Neural progenitor cell (in vitro differentiated cells): Measurements from ENCODE around the gene SLC43A1. TPM values are rescaled to one million over a fixed set of nuclear protein-coding genes. Genes with fewer than 3 reads are reported as not detected.
A peak's percentile ranks its signal among the peaks of the same experiment; 100 is the strongest.

Experiments used
- DNase-seq: peaks from one replicate; pipeline ENCODE4 v3.0.0-alpha.2; 2016; ENCODE audit warnings: low spot score
- H2AFZ ChIP-seq: fragments of 200-600 bp; sonication (generic); replicated peaks from 2 replicates; pipeline ENCODE4 v1.6.1; 2016; ENCODE audit warnings: antibody characterized with exemption
- H3F3A ChIP-seq: fragments of 200-600 bp; sonication (generic); 2 replicates; pipeline ENCODE4 v1.6.1; 2016; ENCODE audit warnings: antibody characterized with exemption, low read depth
- H3K27ac ChIP-seq: fragments of 200-600 bp; sonication (generic); 2 replicates; pipeline ENCODE4 v1.5.1; 2016; ENCODE audit warnings: mild to moderate bottlenecking
- H3K27me3 ChIP-seq: fragments of 200-600 bp; sonication (generic); 2 replicates; pipeline ENCODE4 v1.6.1; 2016; ENCODE audit warnings: mild to moderate bottlenecking, moderate library complexity
- H3K36me3 ChIP-seq: fragments of 200-600 bp; sonication (generic); 2 replicates; pipeline ENCODE4 v1.5.1; 2016
- H3K4me1 ChIP-seq: fragments of 200-600 bp; sonication (generic); 2 replicates; pipeline ENCODE4 v1.6.1; 2016; ENCODE audit warnings: mixed run types
- H3K4me2 ChIP-seq: fragments of 200-600 bp; sonication (generic); 2 replicates; pipeline ENCODE4 v1.6.1; 2016
- H3K4me3 ChIP-seq: fragments of 200-600 bp; sonication (generic); 2 replicates; pipeline ENCODE4 v1.5.1; 2016
- H3K79me2 ChIP-seq: fragments of 200-600 bp; sonication (generic); 2 replicates; pipeline ENCODE4 v1.6.1; 2016; ENCODE audit warnings: low read depth
- H3K9ac ChIP-seq: fragments of 200-600 bp; sonication (generic); 2 replicates; pipeline ENCODE4 v1.6.1; 2016
- H3K9me3 ChIP-seq: fragments of 200-600 bp; sonication (generic); 2 replicates; pipeline ENCODE4 v1.5.1; 2016; ENCODE audit warnings: low read depth
- H4K20me1 ChIP-seq: fragments of 200-600 bp; sonication (generic); 2 replicates; pipeline ENCODE4 v1.6.1; 2016; ENCODE audit warnings: low read depth
- H3K27ac Mint-ChIP-seq: 3 replicates; pipeline ENCODE4 v1.8.0; 2021; ENCODE audit warnings: mixed read lengths
- H3K27me3 Mint-ChIP-seq: 2 replicates; pipeline ENCODE4 v1.8.0; 2022; ENCODE audit warnings: low read depth, mild to moderate bottlenecking, inconsistent platforms, moderate library complexity, mixed read lengths; ENCODE audit not compliant: insufficient read depth
- H3K36me3 Mint-ChIP-seq: 3 replicates; pipeline ENCODE4 v1.8.0; 2021; ENCODE audit warnings: mixed read lengths
- H3K4me1 Mint-ChIP-seq: 3 replicates; pipeline ENCODE4 v1.8.0; 2021; ENCODE audit warnings: mixed read lengths
- H3K4me3 Mint-ChIP-seq: 3 replicates; pipeline ENCODE4 v1.8.0; 2021; ENCODE audit warnings: mild to moderate bottlenecking, moderate library complexity, mixed read lengths
- H3K9me3 Mint-ChIP-seq: 3 replicates; pipeline ENCODE4 v1.8.0; 2020; ENCODE audit warnings: mixed read lengths
- CTCF ChIP-seq: fragments of 200-600 bp; sonication (generic); IDR thresholded peaks from 2 replicates; pipeline ENCODE4 v1.5.1; 2017; ENCODE audit warnings: antibody characterized with exemption, mild to moderate bottlenecking
- EZH2 ChIP-seq: fragments of 200-600 bp; sonication (generic); IDR thresholded peaks from 2 replicates; pipeline ENCODE4 v1.6.1; 2017; ENCODE audit warnings: antibody characterized with exemption, mild to moderate bottlenecking, moderate library complexity
- EZH2phosphoT487 ChIP-seq: fragments of 200-600 bp; sonication (generic); IDR thresholded peaks from 2 replicates; pipeline ENCODE4 v1.6.1; 2017; ENCODE audit warnings: antibody characterized with exemption
- total RNA-seq: library from RNA; depleted of rRNA; stranded (reverse); fragments of >200 nt; gene quantifications from 2 replicates; pipeline ENCODE4 v1.2.3, GENCODE V29; 2015; ENCODE audit warnings: low replicate concordance

SLC43A1 gene
- total RNA-seq, 1 donor from 2014 or later: 0.99 TPM

GRCh38 chr11:57501953-57502352, 13.5 kb downstream of the SLC43A1 start:
- Histone ChIP-seq H2AFZ (no peak overlapping the region), H3K27ac (no peak overlapping the region), H3K9me3 (no peaks in the 10 kb centered on the region), H3K79me2 (no peaks in the 10 kb centered on the region), H3K4me2 (no peak overlapping the region), H3K4me3 (no peak overlapping the region), H3K9ac (no peak overlapping the region), H3K4me1 (no peaks in the 10 kb centered on the region), H3F3A (no peaks in the 10 kb centered on the region), H3K27me3 (peaks cover 31% of the 10 kb centered on the region), H4K20me1 (peaks cover 11% of the 10 kb centered on the region), H3K36me3 (no peaks in the 10 kb centered on the region)
- peaks cover 25% of the 10 kb centered on the region for H3K4me1 Mint-ChIP-seq
- no peaks in the 10 kb centered on the region for H3K9me3 Mint-ChIP-seq
- H3K27ac Mint-ChIP-seq: no peak overlapping the region
- no peak for DNase-seq
- H3K36me3 Mint-ChIP-seq: no peaks in the 10 kb centered on the region
- H3K4me3 Mint-ChIP-seq: no peak overlapping the region
- peaks cover 25% of the 10 kb centered on the region for H3K27me3 Mint-ChIP-seq
- TF ChIP-seq EZH2phosphoT487 (no peak), EZH2 (no peak), CTCF (no peak)

GRCh38 chr11:57500926-57501325, 14.6 kb downstream of the SLC43A1 start:
- TF ChIP-seq EZH2: no peak
- no peak for TF ChIP-seq EZH2phosphoT487
- no peak for TF ChIP-seq CTCF
- H3K27ac Mint-ChIP-seq: no peak overlapping the region

GRCh38 chr11:57500515-57500914, 15.0 kb downstream of the SLC43A1 start:
- TF ChIP-seq CTCF (no peak), EZH2phosphoT487 (no peak), EZH2 (no peak)
- Histone ChIP-seq H3K4me3 (no peak overlapping the region), H3K9ac (no peak overlapping the region), H3K36me3 (no peaks in the 10 kb centered on the region), H3K27ac (no peak overlapping the region), H3K9me3 (no peaks in the 10 kb centered on the region), H2AFZ (no peak overlapping the region), H3F3A (no peaks in the 10 kb centered on the region), H3K27me3 (peaks cover 31% of the 10 kb centered on the region), H3K4me1 (no peaks in the 10 kb centered on the region), H4K20me1 (peaks cover 11% of the 10 kb centered on the region), H3K4me2 (no peak overlapping the region), H3K79me2 (no peaks in the 10 kb centered on the region)
- Mint-ChIP-seq H3K4me3 (peak overlapping the region; percentile 57), H3K27me3 (peaks cover 25% of the 10 kb centered on the region), H3K27ac (peak overlapping the region; percentile 58), H3K36me3 (no peaks in the 10 kb centered on the region), H3K9me3 (no peaks in the 10 kb centered on the region), H3K4me1 (peaks cover 25% of the 10 kb centered on the region)
- no peak for DNase-seq

More at GRCh38 chr11:57500926-57501325, 14.6 kb downstream of the SLC43A1 start:
- Mint-ChIP-seq H3K27me3 (peaks cover 25% of the 10 kb centered on the region), H3K4me1 (peaks cover 25% of the 10 kb centered on the region), H3K36me3 (no peaks in the 10 kb centered on the region), H3K9me3 (no peaks in the 10 kb centered on the region), H3K4me3 (no peak overlapping the region)
- peaks cover 31% of the 10 kb centered on the region for H3K27me3 ChIP-seq
- H3K4me1 ChIP-seq: no peaks in the 10 kb centered on the region
- no peak overlapping the region for H2AFZ ChIP-seq
- peaks cover 11% of the 10 kb centered on the region for H4K20me1 ChIP-seq
- H3K4me3 ChIP-seq: no peak overlapping the region
- no peaks in the 10 kb centered on the region for H3K36me3 ChIP-seq
- no peak overlapping the region for H3K4me2 ChIP-seq
- H3K27ac ChIP-seq: no peak overlapping the region
- no peaks in the 10 kb centered on the region for H3F3A ChIP-seq
- H3K79me2 ChIP-seq: no peaks in the 10 kb centered on the region
- no peak for DNase-seq
- no peak overlapping the region for H3K9ac ChIP-seq
- H3K9me3 ChIP-seq: no peaks in the 10 kb centered on the region
